ENCODE data around the gene AGPAT2. TPM values are rescaled to one million over a fixed set of nuclear protein-coding genes. Genes with fewer than 3 reads are reported as not detected.
A peak's percentile ranks its signal among the peaks of the same experiment; 100 is the strongest.

AGPAT2 gene
- total and polyA plus RNA-seq, 8 donors = 24.9 to 170 (median 35.4) TPM

DNA sequence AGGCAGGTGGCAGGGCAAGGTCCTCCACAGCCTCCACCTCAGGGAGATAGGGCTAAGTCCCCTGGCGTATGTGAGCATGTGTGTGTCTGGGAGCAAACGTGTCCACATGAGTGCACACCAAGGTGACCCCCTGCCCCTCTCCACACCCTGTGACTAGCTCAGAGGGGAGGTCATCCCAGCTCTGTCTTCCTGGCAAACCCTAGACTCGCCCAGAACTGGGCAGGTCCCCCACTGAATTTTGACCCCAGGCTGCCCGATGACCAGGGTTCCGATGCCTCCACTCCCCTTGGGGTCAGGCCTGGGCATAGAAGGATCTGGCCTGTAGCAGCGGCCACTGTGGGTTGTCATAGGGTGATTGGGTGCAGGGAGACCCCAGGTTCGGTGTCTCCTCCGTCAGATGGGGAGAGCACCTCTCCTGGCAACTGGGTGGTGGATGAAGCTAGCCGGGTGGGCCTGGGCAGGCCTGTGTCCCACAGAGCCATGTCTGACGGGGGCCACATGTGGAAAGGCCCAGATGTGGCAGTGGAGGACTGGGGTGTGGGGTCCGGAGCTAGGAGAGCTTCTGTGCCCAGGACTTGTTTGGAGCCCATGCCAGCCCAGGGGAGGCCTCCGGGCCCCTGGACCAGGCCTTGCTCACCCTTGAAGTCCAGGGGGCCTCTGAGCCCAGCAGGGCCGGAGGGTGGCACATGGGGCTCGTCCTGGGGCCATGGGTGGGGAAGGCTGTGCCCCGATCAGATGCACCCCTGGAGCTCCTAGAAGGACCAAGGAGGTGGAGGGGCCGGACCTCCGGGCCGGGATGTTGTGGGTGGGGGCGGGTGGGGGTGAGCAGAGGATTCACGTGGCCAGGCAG, 31.3 kb upstream of the AGPAT2 start:
- no peak for ATAC-seq
- peak overlapping the region in 1 of 2 donors; percentile 34 for H3K27ac ChIP-seq
- peaks cover 4 to 82% of the 10 kb centered on the region in 2 donors for H3K4me1 ChIP-seq

DNA sequence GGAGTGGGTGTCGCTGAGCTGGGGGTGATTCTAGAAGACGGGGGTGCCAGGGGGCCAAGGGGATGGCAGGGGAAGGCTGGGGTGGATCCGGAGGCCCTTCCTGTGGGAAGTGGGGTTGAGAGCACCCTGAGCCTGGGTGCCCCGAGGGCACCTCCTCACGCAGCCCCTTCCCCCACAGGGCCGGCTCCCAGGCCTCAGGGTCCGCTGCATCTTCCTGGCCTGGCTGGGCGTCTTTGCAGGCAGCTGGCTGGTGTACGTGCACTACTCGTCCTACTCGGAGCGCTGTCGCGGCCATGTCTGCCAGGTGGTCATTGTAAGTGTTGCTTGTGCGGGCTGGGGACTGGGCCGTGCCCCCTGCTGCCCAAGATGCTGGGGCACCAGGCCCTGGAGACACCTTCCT, 30.1 kb upstream of the AGPAT2 start:
- peak in 1 of 4 donors; percentile 79 for DNase-seq
- ATAC-seq = no peak
- intact Hi-C loops (cut with DNase I) = no loop called here
- Histone ChIP-seq H3K4me3 (no peak overlapping the region), H3K4me1 (peaks cover 4 to 80% of the 10 kb centered on the region in 2 donors), H3K36me3 (peaks cover 0 to 19% of the 10 kb centered on the region in 2 donors), H3K9me3 (no peaks in the 10 kb centered on the region), H3K27ac (no peak overlapping the region), H3K27me3 (peaks cover 0 to 43% of the 10 kb centered on the region in 2 donors)
- TF ChIP-seq, protein P1, sequence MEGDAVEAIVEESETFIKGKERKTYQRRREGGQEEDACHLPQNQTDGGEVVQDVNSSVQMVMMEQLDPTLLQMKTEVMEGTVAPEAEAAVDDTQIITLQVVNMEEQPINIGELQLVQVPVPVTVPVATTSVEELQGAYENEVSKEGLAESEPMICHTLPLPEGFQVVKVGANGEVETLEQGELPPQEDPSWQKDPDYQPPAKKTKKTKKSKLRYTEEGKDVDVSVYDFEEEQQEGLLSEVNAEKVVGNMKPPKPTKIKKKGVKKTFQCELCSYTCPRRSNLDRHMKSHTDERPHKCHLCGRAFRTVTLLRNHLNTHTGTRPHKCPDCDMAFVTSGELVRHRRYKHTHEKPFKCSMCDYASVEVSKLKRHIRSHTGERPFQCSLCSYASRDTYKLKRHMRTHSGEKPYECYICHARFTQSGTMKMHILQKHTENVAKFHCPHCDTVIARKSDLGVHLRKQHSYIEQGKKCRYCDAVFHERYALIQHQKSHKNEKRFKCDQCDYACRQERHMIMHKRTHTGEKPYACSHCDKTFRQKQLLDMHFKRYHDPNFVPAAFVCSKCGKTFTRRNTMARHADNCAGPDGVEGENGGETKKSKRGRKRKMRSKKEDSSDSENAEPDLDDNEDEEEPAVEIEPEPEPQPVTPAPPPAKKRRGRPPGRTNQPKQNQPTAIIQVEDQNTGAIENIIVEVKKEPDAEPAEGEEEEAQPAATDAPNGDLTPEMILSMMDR (IDR thresholded peaks at IDR 0.05) = no peak

More for the DNA sequence above, 31.3 kb upstream of the AGPAT2 start:
- intact Hi-C loops (cut with DNase I) = no loop called here
- Histone ChIP-seq H3K36me3 (peaks cover 0 to 31% of the 10 kb centered on the region in 2 donors), H3K27me3 (peaks cover 0 to 32% of the 10 kb centered on the region in 2 donors), H3K4me3 (no peak overlapping the region), H3K9me3 (no peaks in the 10 kb centered on the region)
- DNase-seq = no peak
- TF ChIP-seq, protein P1 (IDR thresholded peaks at IDR 0.05) = no peak

DNA sequence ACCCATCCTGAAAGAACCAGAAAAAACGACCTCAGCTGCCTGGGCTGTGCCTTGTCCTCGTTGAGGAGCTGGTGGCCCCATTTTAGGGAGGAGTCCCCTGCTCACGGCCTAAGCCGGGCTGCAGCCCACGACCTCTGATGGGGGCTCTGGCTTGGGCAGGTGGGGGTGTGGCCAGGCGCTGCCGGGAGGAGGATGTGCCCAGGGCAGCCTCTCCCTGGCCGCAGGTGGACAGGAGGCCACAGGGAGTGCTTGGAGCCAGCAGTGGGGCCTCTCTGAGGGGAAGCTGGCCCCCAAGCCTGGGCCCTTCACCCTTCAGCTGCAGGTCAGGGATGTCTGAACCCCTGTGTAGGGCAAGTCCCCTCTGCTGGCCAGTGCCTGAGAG, 27.6 kb upstream of the AGPAT2 start:
- ATAC-seq (no peak), DNase-seq (no peak)
- intact Hi-C loops (cut with DNase I) = no loop called here
- TF ChIP-seq, protein P1 (IDR thresholded peaks at IDR 0.05) = no peak
- Histone ChIP-seq H3K4me1 (peaks cover 9 to 64% of the 10 kb centered on the region in 2 donors), H3K9me3 (no peaks in the 10 kb centered on the region), H3K36me3 (no peaks in the 10 kb centered on the region), H3K4me3 (no peak overlapping the region), H3K27ac (peak overlapping the region; percentile 55 to 80), H3K27me3 (peaks cover 0 to 61% of the 10 kb centered on the region in 2 donors)

DNA sequence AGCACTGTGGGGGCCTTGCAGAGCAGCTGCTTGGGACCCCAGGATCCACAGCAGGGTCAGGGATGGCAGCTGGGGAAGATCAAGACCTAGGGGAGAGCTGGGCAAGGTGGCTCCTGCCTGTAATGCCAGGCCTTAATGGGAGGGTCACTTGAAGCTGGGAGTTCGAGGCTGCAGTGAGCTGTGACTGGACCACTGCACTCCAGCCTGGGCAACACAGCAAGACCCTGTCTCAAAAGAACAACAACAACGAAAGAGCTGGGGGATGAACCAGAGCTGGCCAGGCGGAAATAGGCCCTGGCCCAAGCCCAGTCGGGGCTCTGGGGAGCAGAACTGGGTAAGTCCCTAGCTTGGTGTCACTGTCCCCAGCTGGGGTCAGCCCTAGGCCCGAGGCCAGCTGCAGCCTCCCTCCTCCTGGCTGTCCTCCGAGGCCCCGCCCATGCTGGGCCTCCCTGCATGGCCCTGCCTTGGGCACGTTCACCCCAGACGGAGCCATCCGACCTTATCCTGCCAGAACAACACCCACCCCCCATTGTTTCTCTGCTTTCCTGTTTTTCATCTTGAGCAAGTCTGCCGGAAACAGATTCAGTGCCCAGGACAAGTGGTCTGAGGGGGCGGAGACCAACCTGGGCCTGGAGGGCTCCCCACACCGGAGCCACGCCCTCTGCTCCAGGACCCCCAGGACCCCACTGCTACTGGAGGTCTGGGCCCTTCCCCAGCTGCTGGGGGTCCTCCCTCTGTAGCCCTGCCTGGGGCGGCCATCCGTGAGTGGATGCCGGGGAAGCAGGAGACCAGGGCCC, 27.0 kb upstream of the AGPAT2 start:
- TF ChIP-seq, protein P1 (IDR thresholded peaks at IDR 0.05) = no peak
- Histone ChIP-seq H3K4me3 (no peak overlapping the region), H3K4me1 (peaks cover 8 to 60% of the 10 kb centered on the region in 2 donors), H3K27ac (peak overlapping the region; percentile 70 to 80), H3K27me3 (peaks cover 0 to 61% of the 10 kb centered on the region in 2 donors), H3K36me3 (no peaks in the 10 kb centered on the region), H3K9me3 (no peaks in the 10 kb centered on the region)
- no peak for ATAC-seq
- intact Hi-C loops (cut with DNase I) = no loop called here
- peak in 2 of 4 donors; percentile 63 to 80 for DNase-seq

DNA sequence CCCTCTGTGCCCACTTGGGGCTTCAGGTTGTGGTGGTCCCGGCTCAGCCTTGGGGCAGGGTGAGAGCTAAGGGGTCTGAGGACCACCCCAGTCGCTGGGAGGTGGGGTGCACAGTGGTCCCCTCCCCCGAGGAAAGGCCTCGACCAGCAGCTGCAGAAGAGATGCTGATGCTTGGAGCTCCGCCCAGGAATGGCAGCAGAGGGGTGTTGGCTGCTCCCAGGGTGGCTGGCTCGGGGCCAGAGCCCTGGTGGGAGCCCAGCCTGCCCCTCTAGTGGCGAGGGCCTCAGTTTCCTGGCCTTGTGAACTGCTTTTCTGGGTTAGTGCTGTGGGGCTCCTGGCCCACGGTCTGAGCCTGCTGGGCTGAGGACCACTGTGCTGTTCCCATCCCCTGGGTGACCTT, 26.3 kb upstream of the AGPAT2 start:
- H3K27ac ChIP-seq = peak overlapping the region; percentile 48 to 70
- H3K36me3 ChIP-seq = no peaks in the 10 kb centered on the region
- ATAC-seq (no peak), DNase-seq (no peak)
- TF ChIP-seq, protein P1 (IDR thresholded peaks at IDR 0.05) = no peak
- peaks cover 6 to 52% of the 10 kb centered on the region in 2 donors for H3K4me1 ChIP-seq
- H3K9me3 ChIP-seq = no peaks in the 10 kb centered on the region
- peak overlapping the region in 1 of 2 donors; percentile 43 for H3K4me3 ChIP-seq
- intact Hi-C loops (cut with DNase I) = no loop called here
- peaks cover 0 to 58% of the 10 kb centered on the region in 2 donors for H3K27me3 ChIP-seq

Measured in left lung (tissue), 10 donors.